ENCODE data around the gene ERLIN1.

The ERLIN1 gene

DNA sequence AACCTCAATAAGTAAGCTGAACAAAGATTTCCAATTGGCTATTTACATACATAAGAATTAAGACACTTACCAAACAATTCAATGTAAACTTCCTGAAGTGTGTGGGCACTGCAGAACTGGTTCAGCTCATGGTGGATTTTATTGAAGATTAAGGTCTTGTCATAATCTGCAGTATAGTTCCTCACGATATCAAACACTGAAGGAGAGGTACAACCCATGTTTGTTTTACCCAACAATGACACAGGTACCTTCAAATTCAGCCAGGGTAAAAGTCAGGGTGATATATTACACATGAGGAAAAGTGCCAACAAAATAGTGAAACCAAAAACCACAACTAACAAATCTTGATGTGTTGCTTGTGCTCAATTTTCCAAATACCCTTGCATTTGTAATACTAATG is 10.0 kb downstream of the ERLIN1 start:
- no peak for DNase-seq (ENCODE audit: low read depth)
- H3K4me3 ChIP-seq (ENCODE audit: control insufficient read depth, low read depth, low read length) = no peak overlapping the region
- TF ChIP-seq CTCF (conservative IDR thresholded peaks at IDR 0.05; ENCODE audit: control insufficient read depth, insufficient read depth, low read depth, low read length) = no peak

DNA sequence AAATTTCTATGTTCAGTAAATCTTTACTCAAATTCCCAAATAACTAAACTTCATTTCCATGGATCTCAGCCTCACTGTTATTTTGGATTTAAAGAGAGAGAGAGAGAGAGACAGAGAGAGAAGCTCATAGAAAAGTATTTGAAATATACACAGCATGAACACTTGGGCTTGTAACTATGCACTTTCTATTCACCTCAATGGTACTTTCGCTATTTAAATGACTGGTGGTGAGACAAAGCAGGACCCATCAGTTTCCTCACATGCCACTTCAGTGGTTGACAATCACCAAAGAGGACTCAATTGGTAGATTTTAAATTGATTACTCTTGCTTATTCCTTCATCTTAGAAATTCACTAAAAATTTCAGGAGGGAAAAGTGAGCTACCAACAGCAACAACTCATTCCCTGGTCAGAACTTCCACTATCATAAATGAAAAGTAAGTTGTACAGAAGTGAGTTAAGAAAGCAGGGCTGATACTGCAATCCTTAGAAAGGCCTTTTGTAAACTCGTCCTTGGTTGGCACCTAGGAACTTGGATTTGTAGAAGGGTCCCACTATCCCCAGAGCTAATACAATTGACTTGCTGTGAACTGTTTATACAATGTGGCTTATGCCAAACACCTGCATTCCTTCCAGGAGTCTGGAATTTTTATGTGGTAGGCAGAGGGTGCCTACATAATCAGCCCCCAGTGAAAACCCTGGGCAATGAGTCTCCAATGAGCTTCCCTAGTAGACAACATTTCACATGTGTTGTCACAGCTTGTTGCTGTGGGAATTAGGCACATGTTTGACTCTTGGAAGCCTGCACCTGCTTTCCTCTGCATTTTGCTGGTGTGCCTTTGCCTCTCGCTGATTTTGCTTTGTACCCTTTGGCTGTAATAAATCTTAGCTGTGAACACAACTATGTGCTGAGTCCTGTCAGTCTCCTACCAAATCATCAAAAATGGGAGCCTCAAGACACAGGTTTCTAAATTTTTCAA is 10.8 kb downstream of the ERLIN1 start:
- no peak for TF ChIP-seq CTCF (conservative IDR thresholded peaks at IDR 0.05; ENCODE audit: control insufficient read depth, insufficient read depth, low read depth, low read length)
- no peak for DNase-seq (ENCODE audit: low read depth)
- no peak overlapping the region for H3K4me3 ChIP-seq (ENCODE audit: control insufficient read depth, low read depth, low read length)

- no peak overlapping the region for H3K4me3 ChIP-seq (ENCODE audit: control insufficient read depth, low read depth, low read length)
- no peak for TF ChIP-seq CTCF (conservative IDR thresholded peaks at IDR 0.05; ENCODE audit: control insufficient read depth, insufficient read depth, low read depth, low read length)
- DNase-seq (ENCODE audit: low read depth) = no peak
Measured at GRCh38 chr10:100173035-100173434, 12.8 kb downstream of the ERLIN1 start.

GRCh38 chr10:100172349-100172748 is 13.5 kb downstream of the ERLIN1 start:
- DNase-seq (ENCODE audit: low read depth) = no peak
- H3K4me3 ChIP-seq (ENCODE audit: control insufficient read depth, low read depth, low read length) = no peak overlapping the region
- no peak for TF ChIP-seq CTCF (conservative IDR thresholded peaks at IDR 0.05; ENCODE audit: control insufficient read depth, insufficient read depth, low read depth, low read length)

DNA sequence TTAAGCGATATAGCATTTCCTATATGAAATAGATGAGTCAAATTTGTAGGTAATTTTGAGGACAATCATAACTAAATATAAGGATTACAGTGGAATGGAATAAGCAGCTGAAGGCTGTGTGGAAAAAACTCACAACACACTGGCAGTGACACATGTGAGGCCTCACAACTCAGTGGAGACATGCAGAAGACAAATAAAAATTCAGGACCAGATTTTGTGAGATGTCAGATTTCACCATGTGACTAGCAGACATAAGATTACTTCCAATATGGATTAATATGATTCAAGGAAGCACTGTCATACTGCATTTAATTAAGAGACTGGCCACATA is 17.6 kb downstream of the ERLIN1 start:
- no peak for TF ChIP-seq CTCF (conservative IDR thresholded peaks at IDR 0.05; ENCODE audit: control insufficient read depth, insufficient read depth, low read depth, low read length)
- no peak for DNase-seq (ENCODE audit: low read depth)
- H3K4me3 ChIP-seq (ENCODE audit: control insufficient read depth, low read depth, low read length) = no peak overlapping the region

DNA sequence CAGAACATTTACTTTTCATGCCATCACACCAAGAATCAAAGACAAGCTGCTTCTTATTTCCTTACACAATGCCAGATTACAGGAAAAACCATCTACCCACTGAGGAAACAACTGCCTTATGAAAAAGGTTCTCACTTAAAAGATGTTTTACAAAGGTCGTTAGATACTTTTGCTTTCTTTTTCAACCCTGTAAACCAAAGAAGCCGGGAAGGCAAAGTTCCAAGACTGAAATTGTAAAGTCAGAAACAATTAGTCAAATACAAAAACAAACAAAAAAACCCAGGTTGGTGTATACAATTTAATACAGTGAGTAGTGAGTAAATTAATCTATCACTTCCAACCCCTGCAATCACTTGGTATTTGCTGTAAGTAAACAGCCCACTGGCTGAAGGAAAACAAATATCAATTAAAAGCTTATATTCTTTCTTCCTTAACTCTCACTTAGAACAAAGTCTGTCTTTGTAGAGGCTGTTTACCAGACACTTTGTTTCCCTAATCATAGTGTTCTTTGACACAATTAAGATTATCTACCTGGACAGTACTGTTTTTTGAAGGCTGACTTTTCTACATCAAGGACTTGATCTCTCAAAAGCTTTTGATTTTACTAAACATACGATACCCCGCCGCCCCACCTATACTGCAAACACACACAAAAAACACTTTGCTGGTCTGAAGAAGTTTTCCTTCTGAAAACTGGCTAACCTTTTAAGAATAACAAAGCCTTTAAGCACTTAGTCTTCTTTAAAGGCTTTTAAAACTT is 18.1 kb downstream of the ERLIN1 start:
- no peak overlapping the region for H3K4me3 ChIP-seq (ENCODE audit: control insufficient read depth, low read depth, low read length)
- TF ChIP-seq CTCF (conservative IDR thresholded peaks at IDR 0.05; ENCODE audit: control insufficient read depth, insufficient read depth, low read depth, low read length) = no peak
- no peak for DNase-seq (ENCODE audit: low read depth)
